ENCODE measurements around the gene GAS2L3. TPM values are rescaled to one million over a fixed set of nuclear protein-coding genes. Genes with fewer than 3 reads are reported as not detected.

Gene GAS2L3
- total RNA-seq, 4 donors from 2014 or later, result 2.5 to 45.8 TPM; not detected in 2

DNA sequence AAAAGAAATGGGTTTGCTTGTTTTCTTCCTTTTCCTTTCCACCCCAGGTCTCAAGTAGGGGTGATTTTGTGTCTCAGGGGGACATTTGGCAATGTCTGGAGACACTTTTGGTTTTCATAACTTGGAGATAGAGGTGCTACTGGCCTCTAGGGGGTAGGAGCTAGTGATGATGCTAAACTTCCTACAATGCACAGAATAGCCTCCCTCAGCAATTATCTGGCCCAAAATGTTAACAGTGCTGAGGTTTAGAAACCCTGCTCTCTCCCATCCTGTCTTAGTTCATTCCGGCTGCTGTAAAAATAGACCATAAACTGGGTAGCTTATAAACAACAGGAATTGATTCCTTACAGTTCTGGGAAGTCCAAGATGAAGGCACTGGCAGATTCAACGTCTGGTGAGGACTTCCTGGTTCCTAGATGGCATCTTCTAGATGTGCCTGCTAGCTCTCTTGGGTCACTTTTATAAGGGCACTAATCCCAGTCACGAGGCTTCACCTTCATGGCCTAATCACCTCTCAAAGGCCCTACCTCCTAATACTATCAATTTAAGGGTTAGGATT is 7.4 kb upstream of the GAS2L3 start:
- no peak overlapping the region for H3K27ac ChIP-seq
- intact Hi-C loops (cut with DNase I; ENCODE audit: low total_unique reads), result no loop called here
- H3K27me3 ChIP-seq, result no peaks in the 10 kb centered on the region
- H3K9me3 ChIP-seq, result no peaks in the 10 kb centered on the region
- H3K36me3 ChIP-seq, result no peaks in the 10 kb centered on the region
- no peak for DNase-seq
- H3K4me3 ChIP-seq, result no peak overlapping the region
- TF ChIP-seq POLR2A (IDR thresholded peaks at IDR 0.05), result no peak
- TF ChIP-seq, protein P1, sequence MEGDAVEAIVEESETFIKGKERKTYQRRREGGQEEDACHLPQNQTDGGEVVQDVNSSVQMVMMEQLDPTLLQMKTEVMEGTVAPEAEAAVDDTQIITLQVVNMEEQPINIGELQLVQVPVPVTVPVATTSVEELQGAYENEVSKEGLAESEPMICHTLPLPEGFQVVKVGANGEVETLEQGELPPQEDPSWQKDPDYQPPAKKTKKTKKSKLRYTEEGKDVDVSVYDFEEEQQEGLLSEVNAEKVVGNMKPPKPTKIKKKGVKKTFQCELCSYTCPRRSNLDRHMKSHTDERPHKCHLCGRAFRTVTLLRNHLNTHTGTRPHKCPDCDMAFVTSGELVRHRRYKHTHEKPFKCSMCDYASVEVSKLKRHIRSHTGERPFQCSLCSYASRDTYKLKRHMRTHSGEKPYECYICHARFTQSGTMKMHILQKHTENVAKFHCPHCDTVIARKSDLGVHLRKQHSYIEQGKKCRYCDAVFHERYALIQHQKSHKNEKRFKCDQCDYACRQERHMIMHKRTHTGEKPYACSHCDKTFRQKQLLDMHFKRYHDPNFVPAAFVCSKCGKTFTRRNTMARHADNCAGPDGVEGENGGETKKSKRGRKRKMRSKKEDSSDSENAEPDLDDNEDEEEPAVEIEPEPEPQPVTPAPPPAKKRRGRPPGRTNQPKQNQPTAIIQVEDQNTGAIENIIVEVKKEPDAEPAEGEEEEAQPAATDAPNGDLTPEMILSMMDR (IDR thresholded peaks at IDR 0.05), result no peak
- no peaks in the 10 kb centered on the region for H3K4me1 ChIP-seq

DNA sequence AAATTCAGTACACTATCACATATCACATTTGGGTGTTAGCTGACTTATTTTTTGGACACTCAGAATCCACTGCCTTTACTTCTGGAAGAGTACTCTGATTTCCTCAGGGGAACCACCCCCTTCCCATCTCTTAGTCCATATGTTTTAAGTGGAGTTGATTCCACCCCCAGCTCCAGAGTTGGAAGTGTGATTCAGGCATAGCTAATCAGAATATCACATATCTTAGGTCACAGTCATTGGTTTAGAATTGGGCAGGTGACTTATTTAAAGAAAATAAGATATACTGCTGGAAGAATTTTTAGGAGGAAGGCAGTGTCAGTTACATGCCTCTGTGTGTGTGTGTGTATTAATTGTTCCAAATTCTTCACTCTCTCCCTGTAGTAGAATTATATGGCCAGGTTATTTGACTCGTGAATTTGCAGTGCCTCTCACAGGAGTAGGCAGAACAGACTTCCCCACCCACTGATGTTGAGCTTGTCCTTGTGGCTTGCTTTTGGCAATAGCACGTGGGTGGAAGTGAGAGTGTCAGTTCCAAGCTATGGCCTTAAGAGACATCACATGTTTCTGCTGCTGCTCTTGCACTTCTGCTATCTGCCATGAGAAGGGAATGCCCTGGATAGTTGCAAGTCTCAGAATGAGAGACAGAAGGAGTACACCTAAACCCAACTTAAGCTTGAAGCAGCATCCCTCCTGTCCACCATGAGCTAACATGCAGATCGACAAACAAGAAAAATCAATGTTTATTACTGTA is 6.4 kb upstream of the GAS2L3 start:
- Histone ChIP-seq H3K9me3 (no peaks in the 10 kb centered on the region), H3K27me3 (no peaks in the 10 kb centered on the region), H3K36me3 (no peaks in the 10 kb centered on the region), H3K27ac (no peak overlapping the region), H3K4me1 (no peaks in the 10 kb centered on the region), H3K4me3 (no peak overlapping the region)
- DNase-seq, result no peak
- TF ChIP-seq, protein P1 (IDR thresholded peaks at IDR 0.05), result no peak
- TF ChIP-seq POLR2A (IDR thresholded peaks at IDR 0.05), result no peak
- intact Hi-C loops (cut with DNase I; ENCODE audit: low total_unique reads), result no loop called here

DNA sequence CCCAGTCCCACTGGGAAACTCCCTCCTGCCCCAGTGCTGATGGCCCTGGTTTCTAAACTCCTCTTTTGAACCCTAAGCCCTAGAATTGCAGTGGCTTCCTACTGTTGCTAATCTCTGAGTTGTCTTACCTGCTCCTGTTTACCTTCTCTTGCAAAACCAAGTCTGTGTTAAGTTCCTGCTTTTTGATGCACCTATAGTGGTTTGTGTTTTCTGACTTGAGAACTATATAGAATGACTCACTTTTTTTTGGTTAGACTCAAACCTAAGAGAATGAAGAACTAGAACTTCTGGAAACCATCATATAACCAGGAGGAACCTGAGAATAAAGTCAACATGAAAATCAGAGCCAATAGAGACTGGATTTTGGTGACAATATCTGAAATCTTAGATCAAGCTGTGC is 5.5 kb upstream of the GAS2L3 start:
- Histone ChIP-seq H3K36me3 (no peaks in the 10 kb centered on the region), H3K27ac (no peak overlapping the region), H3K4me1 (no peaks in the 10 kb centered on the region), H3K27me3 (no peaks in the 10 kb centered on the region), H3K4me3 (no peak overlapping the region), H3K9me3 (no peaks in the 10 kb centered on the region)
- TF ChIP-seq POLR2A (IDR thresholded peaks at IDR 0.05), result no peak
- TF ChIP-seq, protein P1 (IDR thresholded peaks at IDR 0.05), result no peak
- intact Hi-C loops (cut with DNase I; ENCODE audit: low total_unique reads), result no loop called here
- DNase-seq, result no peak

DNA sequence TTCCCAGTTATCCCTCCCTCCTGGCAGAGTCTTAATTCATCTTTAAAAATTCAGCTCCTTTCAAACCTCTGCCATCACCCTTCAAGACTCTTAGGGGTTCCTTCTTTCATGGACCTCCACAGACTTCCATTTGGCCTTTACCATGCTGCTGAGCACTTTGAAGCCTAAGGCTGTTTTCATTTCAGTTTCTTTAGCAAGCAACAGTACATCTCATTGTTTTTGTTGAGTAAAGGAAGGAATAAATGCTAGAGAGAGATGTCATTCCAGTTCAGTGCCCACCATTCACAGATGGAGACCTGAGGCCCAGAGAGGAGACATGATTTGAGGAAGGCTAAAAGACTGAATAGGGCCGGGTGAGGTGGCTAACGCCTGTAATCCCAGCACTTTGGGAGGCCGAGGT is 1.3 kb upstream of the GAS2L3 start:
- TF ChIP-seq POLR2A (IDR thresholded peaks at IDR 0.05), result no peak
- TF ChIP-seq, protein P1 (IDR thresholded peaks at IDR 0.05), result no peak
- H3K27me3 ChIP-seq, result no peaks in the 10 kb centered on the region
- H3K36me3 ChIP-seq, result no peaks in the 10 kb centered on the region
- no peak overlapping the region for H3K27ac ChIP-seq
- H3K4me1 ChIP-seq, result peaks cover 0 to 6% of the 10 kb centered on the region in 2 donors
- intact Hi-C loops (cut with DNase I; ENCODE audit: low total_unique reads), result no loop called here
- H3K9me3 ChIP-seq, result no peaks in the 10 kb centered on the region
- no peak for DNase-seq
- no peak overlapping the region for H3K4me3 ChIP-seq

All from uterus (tissue), 4 donors.